CD14-positive monocyte (primary cell): ENCODE results near the gene AK9. TPM values are rescaled to one million over a fixed set of nuclear protein-coding genes. Genes with fewer than 3 reads are reported as not detected.

Experiments
- DNase-seq, 3 donors: peaks; one replicate each; pipeline ENCODE4 v3.0.0-alpha.2; 2011 to 2022
- H2AFZ ChIP-seq: 2 replicates; pipeline ENCODE4 v1.6.0; 2012; ENCODE audit warnings: mild to moderate bottlenecking, low read depth, low read length, inconsistent platforms; ENCODE audit not compliant: insufficient read depth, poor library complexity, severe bottlenecking
- H3K27ac ChIP-seq, 2 donors: 1 replicate in 1 of 2; 2 replicates in 1 of 2; pipeline ENCODE4 v1.5.1; 2012 to 2013; ENCODE audit warnings: low read length in 2 of 2, control low read depth in 1 of 2, inconsistent platforms in 1 of 2, low read depth in 1 of 2, mild to moderate bottlenecking in 1 of 2
- H3K27me3 ChIP-seq, 2 donors: one replicate each; pipeline versions ENCODE4 v1.6.0 to v1.6.1; 2011 to 2013; ENCODE audit warnings: low read length in 2 of 2; ENCODE audit not compliant: control insufficient read depth in 2 of 2, insufficient read depth in 2 of 2
- H3K36me3 ChIP-seq, 2 donors: replicated peaks in 1 of 2; 1 replicate in 1 of 2; 2 replicates in 1 of 2; pipeline versions ENCODE4 v1.5.1 to v1.6.1; 2012 to 2013; ENCODE audit warnings: low read length in 2 of 2, control low read depth in 1 of 2, inconsistent platforms in 1 of 2, mild to moderate bottlenecking in 1 of 2; ENCODE audit not compliant: insufficient read depth in 2 of 2, control insufficient read depth in 1 of 2
- H3K4me1 ChIP-seq, 2 donors: 1 replicate in 1 of 2; 2 replicates in 1 of 2; pipeline versions ENCODE4 v1.5.1 to v1.6.1; 2012 to 2013; ENCODE audit warnings: low read length in 2 of 2, control low read depth in 1 of 2, inconsistent platforms in 1 of 2, mild to moderate bottlenecking in 1 of 2, moderate library complexity in 1 of 2; ENCODE audit not compliant: insufficient read depth in 2 of 2, control insufficient read depth in 1 of 2
- H3K4me2 ChIP-seq: replicated peaks from 2 replicates; pipeline ENCODE3; 2012; ENCODE audit warnings: low read length, moderate library complexity, mild to moderate bottlenecking; ENCODE audit not compliant: poor library complexity, severe bottlenecking; ENCODE audit errors: extremely low read depth
- H3K4me3 ChIP-seq, 3 experiments: fragments of 200-600 bp in 1 of 3; sonication (generic) in 1 of 3; replicated peaks in 1 of 3; 1 replicate in 2 of 3; 2 replicates in 1 of 3; pipeline ENCODE4 v1.5.1; 2011 to 2013; ENCODE audit warnings: low read length in 3 of 3, mild to moderate bottlenecking in 3 of 3, control low read depth in 2 of 3, low read depth in 2 of 3, inconsistent platforms in 1 of 3, moderate library complexity in 1 of 3
- H3K79me2 ChIP-seq: 2 replicates; pipeline ENCODE4 v1.6.0; 2012; ENCODE audit warnings: mild to moderate bottlenecking, control low read depth, inconsistent platforms, low read length, moderate library complexity; ENCODE audit not compliant: insufficient read depth
- H3K9ac ChIP-seq: 2 replicates; pipeline ENCODE4 v1.6.0; 2017; ENCODE audit warnings: low read length, mild to moderate bottlenecking; ENCODE audit not compliant: insufficient read depth, poor library complexity, severe bottlenecking
- H3K9me3 ChIP-seq, 2 donors: replicated peaks in 1 of 2; 1 replicate in 1 of 2; 2 replicates in 1 of 2; pipeline versions ENCODE4 v1.5.1 to v1.6.1; 2012 to 2013; ENCODE audit warnings: low read length in 2 of 2, control low read depth in 1 of 2; ENCODE audit not compliant: control insufficient read depth in 1 of 2, insufficient read depth in 1 of 2
- H4K20me1 ChIP-seq: 2 replicates; pipeline ENCODE4 v1.6.0; 2012; ENCODE audit warnings: mild to moderate bottlenecking, low read length, control low read depth, moderate library complexity; ENCODE audit not compliant: insufficient read depth
- H3K27ac Mint-ChIP-seq, 7 donors: one replicate each; pipeline ENCODE4 v1.8.0; 2020; ENCODE audit warnings: mild to moderate bottlenecking in 7 of 7, mixed read lengths in 7 of 7, moderate library complexity in 6 of 7, inconsistent platforms in 2 of 7
- H3K27me3 Mint-ChIP-seq, 3 donors: one replicate each; pipeline ENCODE4 v1.8.0; 2021 to 2022; ENCODE audit warnings: low read depth in 3 of 3, mild to moderate bottlenecking in 3 of 3, mixed read lengths in 3 of 3, moderate library complexity in 3 of 3, inconsistent platforms in 1 of 3
- H3K36me3 Mint-ChIP-seq, 2 donors: one replicate each; pipeline ENCODE4 v1.8.0; 2020; ENCODE audit warnings: mixed read lengths in 2 of 2, inconsistent platforms in 1 of 2, mild to moderate bottlenecking in 1 of 2
- H3K4me1 Mint-ChIP-seq: one replicate; pipeline ENCODE4 v1.8.0; 2020; ENCODE audit warnings: mild to moderate bottlenecking, mixed read lengths
- H3K4me3 Mint-ChIP-seq, 2 donors: one replicate each; pipeline ENCODE4 v1.8.0; 2020; ENCODE audit warnings: mild to moderate bottlenecking in 2 of 2, mixed read lengths in 2 of 2, moderate library complexity in 1 of 2
- H3K9me3 Mint-ChIP-seq, 7 donors: one replicate each; pipeline ENCODE4 v1.8.0; 2020 to 2022; ENCODE audit warnings: mixed read lengths in 7 of 7, mild to moderate bottlenecking in 6 of 7, moderate library complexity in 6 of 7, inconsistent platforms in 2 of 7
- WGBS: methylation state at CpG from one replicate; pipeline ENCODE4 v1.1.5; 2013; ENCODE audit warnings: missing lambda C conversion rate; ENCODE audit not compliant: insufficient coverage; 5-methylcytosine and 5-hydroxymethylcytosine counted together
- intact Hi-C, 2 donors: fragments of 100-400 bp; cut with micrococcal nuclease; formaldehyde crosslinking; loops; one replicate each; pipeline versions ENCODE4 v1.15.0 to v1.15.1; 2023
- polyA plus RNA-seq, 3 donors: library from polyadenylated mRNA; depleted of rRNA in 1 of 3; unstranded in 2 of 3; stranded (reverse) in 1 of 3; fragments of 300-500 nt in 2 of 3; fragments of >200 nt in 1 of 3; fragmentation: Illumina TruSeq in 2 of 3; gene quantifications; 1 replicate in 2 of 3; 2 replicates in 1 of 3; pipeline ENCODE4 v1.2.3, GENCODE V29; 2012 to 2021
- TF ChIP-seq, protein P1 (sequence below): fragments of 200-600 bp; IDR thresholded peaks from one replicate; pipeline ENCODE4 v1.8.0; 2022; ENCODE audit warnings: antibody characterized with exemption, mild to moderate bottlenecking

The AK9 gene
- polyA plus RNA-seq, 3 donors, result 2.6 to 3.1 (median 2.8) TPM

DNA sequence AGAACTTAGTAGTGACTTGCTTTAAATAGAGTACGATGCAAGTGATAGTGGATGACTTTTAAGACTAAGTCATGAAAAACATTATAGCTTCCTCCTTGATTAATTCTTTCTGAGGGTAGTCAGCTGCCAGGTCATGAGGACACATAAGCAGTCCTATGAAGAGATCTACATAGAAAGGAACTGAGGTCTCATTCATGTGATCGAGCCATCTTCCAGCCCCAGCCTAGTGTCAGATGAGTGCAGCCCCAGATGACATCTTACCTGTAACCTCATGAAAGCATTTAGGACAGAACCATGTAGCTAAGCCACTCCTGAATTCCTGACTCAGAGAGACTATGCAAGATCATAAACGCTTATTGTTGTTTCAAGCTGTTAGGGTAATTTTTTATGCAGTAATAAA, 67.7 kb downstream of the AK9 start:
- Mint-ChIP-seq H3K27ac (no peak overlapping the region), H3K36me3 (no peaks in the 10 kb centered on the region), H3K4me3 (no peak overlapping the region), H3K9me3 (peaks cover 0 to 9% (median 2%) of the 10 kb centered on the region in 7 donors), H3K27me3 (peaks cover 0 to 2% (median 0%) of the 10 kb centered on the region in 3 donors), H3K4me1 (no peaks in the 10 kb centered on the region)
- no peaks in the 10 kb centered on the region for H3K4me1 ChIP-seq
- TF ChIP-seq, protein P1, sequence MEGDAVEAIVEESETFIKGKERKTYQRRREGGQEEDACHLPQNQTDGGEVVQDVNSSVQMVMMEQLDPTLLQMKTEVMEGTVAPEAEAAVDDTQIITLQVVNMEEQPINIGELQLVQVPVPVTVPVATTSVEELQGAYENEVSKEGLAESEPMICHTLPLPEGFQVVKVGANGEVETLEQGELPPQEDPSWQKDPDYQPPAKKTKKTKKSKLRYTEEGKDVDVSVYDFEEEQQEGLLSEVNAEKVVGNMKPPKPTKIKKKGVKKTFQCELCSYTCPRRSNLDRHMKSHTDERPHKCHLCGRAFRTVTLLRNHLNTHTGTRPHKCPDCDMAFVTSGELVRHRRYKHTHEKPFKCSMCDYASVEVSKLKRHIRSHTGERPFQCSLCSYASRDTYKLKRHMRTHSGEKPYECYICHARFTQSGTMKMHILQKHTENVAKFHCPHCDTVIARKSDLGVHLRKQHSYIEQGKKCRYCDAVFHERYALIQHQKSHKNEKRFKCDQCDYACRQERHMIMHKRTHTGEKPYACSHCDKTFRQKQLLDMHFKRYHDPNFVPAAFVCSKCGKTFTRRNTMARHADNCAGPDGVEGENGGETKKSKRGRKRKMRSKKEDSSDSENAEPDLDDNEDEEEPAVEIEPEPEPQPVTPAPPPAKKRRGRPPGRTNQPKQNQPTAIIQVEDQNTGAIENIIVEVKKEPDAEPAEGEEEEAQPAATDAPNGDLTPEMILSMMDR, result no peak
- WGBS, result 100% methylated on average over 1 of the region's 3 CpGs
- no peaks in the 10 kb centered on the region for H4K20me1 ChIP-seq
- H3K27ac ChIP-seq, result no peak overlapping the region
- no peak overlapping the region for H3K4me3 ChIP-seq
- H3K79me2 ChIP-seq, result no peaks in the 10 kb centered on the region
- intact Hi-C loops, result no loop called here
- H3K9ac ChIP-seq, result no peak overlapping the region
- no peak overlapping the region for H2AFZ ChIP-seq
- H3K9me3 ChIP-seq, result no peaks in the 10 kb centered on the region
- no peak overlapping the region for H3K4me2 ChIP-seq
- no peaks in the 10 kb centered on the region for H3K27me3 ChIP-seq
- DNase-seq, result no peak
- no peaks in the 10 kb centered on the region for H3K36me3 ChIP-seq

GRCh38 chr6:109612268-109612667, 78.7 kb downstream of the AK9 start:
- Mint-ChIP-seq H3K9me3 (peaks cover 0 to 5% (median 4%) of the 10 kb centered on the region in 7 donors), H3K4me1 (peaks cover 3% of the 10 kb centered on the region), H3K27me3 (no peaks in the 10 kb centered on the region), H3K27ac (no peak overlapping the region), H3K36me3 (peaks cover 3 to 10% of the 10 kb centered on the region in 2 donors), H3K4me3 (no peak overlapping the region)
- Histone ChIP-seq H3K4me3 (no peak overlapping the region), H3K9ac (no peak overlapping the region), H3K36me3 (peaks cover 0 to 4% of the 10 kb centered on the region in 2 donors), H3K27ac (no peak overlapping the region), H3K27me3 (no peaks in the 10 kb centered on the region), H4K20me1 (no peaks in the 10 kb centered on the region), H3K4me1 (no peaks in the 10 kb centered on the region), H3K79me2 (no peaks in the 10 kb centered on the region), H3K4me2 (no peak overlapping the region), H2AFZ (no peak overlapping the region), H3K9me3 (peaks cover 0 to 3% of the 10 kb centered on the region in 2 donors)
- WGBS, result no CpG with 5 or more reads among the region's 1 CpG
- TF ChIP-seq, protein P1, result no peak
- intact Hi-C loops, result no loop called here
- DNase-seq, result no peak
